ENCODE results near the gene SRP54.
A peak's percentile ranks its signal among the peaks of the same experiment; 100 is the strongest.
"Not testable (repeated sequence)": the region's sequence is repeated elsewhere in the genome, so short reads cannot be mapped to it uniquely, and the experiment has no call there.

Gene SRP54

GRCh38 chr14:34982421-34983147 lies at the start of gene SRP54:
SRP54 (plus strand) TSS chr14:34982992; CDS start chr14:34996710, 13,718 bp downstream.
- peak; percentile 98 for DNase-seq (ENCODE audit: low spot score)

- no peak for DNase-seq (ENCODE audit: low spot score)
These were observed 49.5 kb upstream of the SRP54 start for GRCh38 chr14:34933301-34933700.

GRCh38 chr14:34935488-34935887 lies 47.3 kb upstream of the SRP54 start:
- DNase-seq (ENCODE audit: low spot score) = no peak

- no peak for DNase-seq (ENCODE audit: low spot score)
These were observed 45.4 kb upstream of the SRP54 start for GRCh38 chr14:34937442-34937841.

GRCh38 chr14:34937876-34938275 lies 44.9 kb upstream of the SRP54 start:
- no peak for DNase-seq (ENCODE audit: low spot score)

GRCh38 chr14:34943506-34943905 lies 39.3 kb upstream of the SRP54 start:
- no peak for DNase-seq (ENCODE audit: low spot score)

GRCh38 chr14:34944744-34945143 lies 38.0 kb upstream of the SRP54 start:
- no peak for DNase-seq (ENCODE audit: low spot score)

- DNase-seq (ENCODE audit: low spot score) = no peak
These were observed 36.1 kb upstream of the SRP54 start for GRCh38 chr14:34946699-34947098.

- peak; percentile 80 for DNase-seq (ENCODE audit: low spot score)
These were observed 31.5 kb upstream of the SRP54 start for GRCh38 chr14:34951286-34951685.

- DNase-seq (ENCODE audit: low spot score) = no peak
These were observed 25.9 kb upstream of the SRP54 start for GRCh38 chr14:34956931-34957330.

GRCh38 chr14:34957771-34958286 lies 25.0 kb upstream of the SRP54 start:
- DNase-seq (ENCODE audit: low spot score) = no peak

- not testable (repeated sequence) for DNase-seq (ENCODE audit: low spot score)
These were observed 20.7 kb upstream of the SRP54 start for GRCh38 chr14:34962106-34962505.

- DNase-seq (ENCODE audit: low spot score) = no peak
These were observed 17.6 kb upstream of the SRP54 start for GRCh38 chr14:34964977-34965764.

- no peak for DNase-seq (ENCODE audit: low spot score)
These were observed 16.9 kb upstream of the SRP54 start for GRCh38 chr14:34965912-34966311.

- DNase-seq (ENCODE audit: low spot score) = no peak
These were observed 16.4 kb upstream of the SRP54 start for GRCh38 chr14:34966413-34966812.

GRCh38 chr14:34970665-34971064 lies 12.1 kb upstream of the SRP54 start:
- DNase-seq (ENCODE audit: low spot score) = no peak

GRCh38 chr14:34971381-34971780 lies 11.4 kb upstream of the SRP54 start:
- peak; percentile 57 for DNase-seq (ENCODE audit: low spot score)

GRCh38 chr14:34971801-34972200 lies 11.0 kb upstream of the SRP54 start:
- no peak for DNase-seq (ENCODE audit: low spot score)

- no peak for DNase-seq (ENCODE audit: low spot score)
These were observed 4.3 kb upstream of the SRP54 start for GRCh38 chr14:34978444-34978843.

- DNase-seq (ENCODE audit: low spot score) = no peak
These were observed 2.4 kb upstream of the SRP54 start for GRCh38 chr14:34980337-34980900.

GRCh38 chr14:34981743-34982420 lies 910 bp upstream of the SRP54 start:
- peak; percentile 8 for DNase-seq (ENCODE audit: low spot score)

GRCh38 chr14:34983148-34983760 lies 462 bp downstream of the SRP54 start:
- no peak for DNase-seq (ENCODE audit: low spot score)
